Endothelial cell of umbilical vein (primary cell): ENCODE measurements around the gene TMEM74B. TPM values are rescaled to one million over a fixed set of nuclear protein-coding genes. Genes with fewer than 3 reads are reported as not detected.

Experiments
- BruUV-seq: library from RNA; stranded (reverse); fragments of 400-500 nt; replicated peaks from 2 replicates; lab custom pipeline; 2021; lab: Mats Ljungman, UMichigan
- CTCF ChIA-PET: fragments of 300-600, 350-600 bp; sonication (Branson Sonifier 250); formaldehyde crosslinking; loops from one replicate; lab custom pipeline; 2021; ENCODE audit warnings: antibody characterized with exemption, inconsistent platforms; lab: Charles Lee
- POLR2A ChIA-PET: fragments of 300-600, 350-600 bp; sonication (Branson Sonifier 250); formaldehyde crosslinking; loops from one replicate; lab custom pipeline; 2021; ENCODE audit warnings: antibody characterized with exemption, inconsistent platforms; lab: Charles Lee
- DNase-seq: peaks from one replicate; pipeline ENCODE4 v3.0.0-alpha.2; 2011; ENCODE audit warnings: low read depth, low spot score
- FAIRE-seq: peaks from 2 replicates; lab custom pipeline; 2011; peaks lifted over from hg19 to GRCh38; lab: Jason Lieb, UNC
- H2AFZ ChIP-seq: 2 replicates; pipeline ENCODE4 v1.6.0; 2012; ENCODE audit warnings: low read depth, low read length, control low read depth, inconsistent platforms
- H3K27ac ChIP-seq: 2 replicates; pipeline ENCODE4 v1.5.1; 2011; ENCODE audit warnings: low read depth, mild to moderate bottlenecking, control low read depth, low read length, moderate library complexity; ENCODE audit not compliant: insufficient read depth
- H3K27me3 ChIP-seq, 2 experiments: 2 replicates each; pipeline versions ENCODE4 v1.6.0 to v1.6.1; 2011; ENCODE audit warnings: low read length in 2 of 2, mixed read lengths in 1 of 2; ENCODE audit not compliant: control insufficient read depth in 2 of 2, insufficient read depth in 2 of 2
- H3K36me3 ChIP-seq, 2 experiments: 2 replicates in 1 of 2; 3 replicates in 1 of 2; pipeline ENCODE4 v1.5.1; 2011; ENCODE audit warnings: low read length in 2 of 2, mild to moderate bottlenecking in 1 of 2, moderate library complexity in 1 of 2; ENCODE audit not compliant: control insufficient read depth in 2 of 2, insufficient read depth in 2 of 2; ENCODE audit errors: extremely low read depth in 1 of 2
- H3K4me1 ChIP-seq: 3 replicates; pipeline ENCODE4 v1.5.1; 2011; ENCODE audit warnings: mild to moderate bottlenecking, low read length; ENCODE audit not compliant: control insufficient read depth, insufficient read depth; ENCODE audit errors: extremely low read depth
- H3K4me2 ChIP-seq: 2 replicates; pipeline ENCODE4 v1.6.1; 2011; ENCODE audit warnings: low read length, control low read depth, mixed read lengths; ENCODE audit not compliant: insufficient read depth
- H3K4me3 ChIP-seq, 3 experiments: fragments of 200-600 bp in 1 of 3; sonication (generic), shearing (Covaris generic) in 1 of 3; replicated peaks in 1 of 3; 2 replicates each; pipeline ENCODE4 v1.5.1; 2011 to 2016; ENCODE audit warnings: control low read depth in 3 of 3, low read length in 3 of 3, mild to moderate bottlenecking in 2 of 3, inconsistent platforms in 1 of 3, low read depth in 1 of 3, moderate library complexity in 1 of 3; ENCODE audit not compliant: insufficient read depth in 1 of 3
- H3K79me2 ChIP-seq: 2 replicates; pipeline ENCODE4 v1.6.0; 2012; ENCODE audit warnings: low read length, inconsistent platforms; ENCODE audit not compliant: control insufficient read depth, insufficient read depth
- H3K9ac ChIP-seq: replicated peaks from 2 replicates; pipeline ENCODE3; 2011; ENCODE audit warnings: low read length, control low read depth; ENCODE audit not compliant: insufficient read depth; ENCODE audit errors: extremely low read depth
- H3K9me1 ChIP-seq: replicated peaks from 3 replicates; pipeline ENCODE4 v1.6.0; 2011; ENCODE audit warnings: mild to moderate bottlenecking, low read length; ENCODE audit not compliant: control insufficient read depth, insufficient read depth; ENCODE audit errors: extremely low read depth
- H3K9me3 ChIP-seq: replicated peaks from 2 replicates; pipeline ENCODE4 v1.5.1; 2012; ENCODE audit warnings: low read length, inconsistent platforms; ENCODE audit not compliant: control insufficient read depth, insufficient read depth
- H4K20me1 ChIP-seq: replicated peaks from 2 replicates; pipeline ENCODE3; 2011; ENCODE audit warnings: mild to moderate bottlenecking, low read length; ENCODE audit not compliant: control insufficient read depth, insufficient read depth; ENCODE audit errors: extremely low read depth
- EZH2 ChIP-seq: IDR thresholded peaks from 2 replicates; pipeline ENCODE4 v1.6.1; 2012; ENCODE audit warnings: borderline replicate concordance, low read depth, mild to moderate bottlenecking, moderate library complexity, low read length, inconsistent platforms; ENCODE audit not compliant: severe bottlenecking
- FOS ChIP-seq: IDR thresholded peaks from 2 replicates; pipeline ENCODE4 v1.6.1; 2011; ENCODE audit warnings: mild to moderate bottlenecking, low read length, moderate library complexity, borderline replicate concordance; ENCODE audit not compliant: insufficient read depth
- GATA2 ChIP-seq: IDR thresholded peaks from 2 replicates; pipeline ENCODE4 v1.7.0; 2011; ENCODE audit warnings: low read depth, mild to moderate bottlenecking, moderate library complexity, mixed read lengths, low read length; ENCODE audit not compliant: insufficient read length, insufficient read depth
- JUN ChIP-seq: IDR thresholded peaks from 2 replicates; pipeline ENCODE4 v1.6.1; 2011; ENCODE audit warnings: borderline replicate concordance, low read depth; ENCODE audit not compliant: insufficient read length, insufficient read depth
- MYC ChIP-seq: IDR thresholded peaks from one replicate; pipeline ENCODE4 v1.6.1; 2011; ENCODE audit warnings: mild to moderate bottlenecking, low read depth, low read length
- POLR2A ChIP-seq: IDR thresholded peaks from 2 replicates; pipeline ENCODE4 v1.6.1; 2012; ENCODE audit warnings: low read depth, mild to moderate bottlenecking, control low read depth, low read length
- POLR2AphosphoS5 ChIP-seq: IDR thresholded peaks from 2 replicates; pipeline ENCODE4 v1.6.1; 2012; ENCODE audit warnings: low read depth, mild to moderate bottlenecking, control low read depth, low read length, moderate library complexity; ENCODE audit not compliant: insufficient read depth
- dilution Hi-C: fragments of 300-500 bp; cut with MboI; formaldehyde crosslinking; loops from one replicate; pipeline ENCODE4 v1.15.0; 2019; ENCODE audit warnings: low sequenced_read_pairs; ENCODE audit not compliant: extremely low pct_ligation_motif_present
- intact Hi-C: fragments of 100-400 bp; cut with micrococcal nuclease; formaldehyde crosslinking; loops from one replicate; pipeline ENCODE4 v1.10.0; 2022
- polyA plus RNA-seq, 4 experiments: library from polyadenylated mRNA; depleted of rRNA in 3 of 4; stranded (reverse) in 3 of 4; unstranded in 1 of 4; fragments of >200 nt; gene quantifications; 2 replicates each; pipeline versions ENCODE4 v1.2.1 to v1.2.3, GENCODE V29; 2011 to 2012; ENCODE audit warnings: missing spikeins in 1 of 4
- total RNA-seq: library from RNA; stranded (reverse); gene quantifications from 2 replicates; pipeline ENCODE4 v1.2.3, GENCODE V29; 2021
- TF ChIP-seq, protein P1 (sequence below), 2 donors: IDR thresholded peaks; 1 replicate in 1 of 2; 2 replicates in 1 of 2; pipeline ENCODE4 v1.5.1; 2011; ENCODE audit warnings: low read length in 2 of 2, mild to moderate bottlenecking in 2 of 2, moderate library complexity in 2 of 2, control low read depth in 1 of 2, inconsistent platforms in 1 of 2, low read depth in 1 of 2; ENCODE audit not compliant: insufficient read depth in 1 of 2; ENCODE audit errors: extremely low read depth in 1 of 2
- TF ChIP-seq, protein P2 (sequence below): IDR thresholded peaks from 2 replicates; pipeline ENCODE4 v1.6.1; 2011; ENCODE audit not compliant: insufficient read depth, insufficient read length

The TMEM74B gene
- total and polyA plus RNA-seq, 2 donors (not counting 3 experiments of a cell fraction or from before 2014, with no cell fraction given): 0.26 to 1.1 TPM

DNA sequence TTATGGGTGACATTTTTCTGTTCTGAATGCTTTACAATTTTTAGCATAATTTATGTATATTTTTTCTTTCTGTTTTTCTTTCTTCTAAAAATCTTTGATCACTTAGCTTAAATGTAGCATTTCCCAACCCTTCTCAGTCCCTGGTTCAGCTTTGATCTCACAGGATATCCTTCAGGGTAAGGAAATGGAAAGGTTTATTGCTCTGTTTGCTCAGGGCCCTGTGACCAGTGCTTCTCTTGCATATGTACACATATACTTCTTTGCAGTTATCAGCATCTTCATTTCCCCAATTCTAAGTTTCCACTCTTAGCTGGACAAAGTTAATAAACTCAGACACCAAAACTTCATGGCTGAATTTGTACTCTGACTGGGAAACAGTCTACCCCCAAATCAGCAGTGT lies 30.6 kb downstream of the TMEM74B start:
- BruUV-seq: no TSS peak
- no peak for TF ChIP-seq GATA2
- no peak for TF ChIP-seq MYC
- TF ChIP-seq FOS: no peak
- TF ChIP-seq POLR2A: no peak
- no peak for TF ChIP-seq JUN
- TF ChIP-seq, protein P1, sequence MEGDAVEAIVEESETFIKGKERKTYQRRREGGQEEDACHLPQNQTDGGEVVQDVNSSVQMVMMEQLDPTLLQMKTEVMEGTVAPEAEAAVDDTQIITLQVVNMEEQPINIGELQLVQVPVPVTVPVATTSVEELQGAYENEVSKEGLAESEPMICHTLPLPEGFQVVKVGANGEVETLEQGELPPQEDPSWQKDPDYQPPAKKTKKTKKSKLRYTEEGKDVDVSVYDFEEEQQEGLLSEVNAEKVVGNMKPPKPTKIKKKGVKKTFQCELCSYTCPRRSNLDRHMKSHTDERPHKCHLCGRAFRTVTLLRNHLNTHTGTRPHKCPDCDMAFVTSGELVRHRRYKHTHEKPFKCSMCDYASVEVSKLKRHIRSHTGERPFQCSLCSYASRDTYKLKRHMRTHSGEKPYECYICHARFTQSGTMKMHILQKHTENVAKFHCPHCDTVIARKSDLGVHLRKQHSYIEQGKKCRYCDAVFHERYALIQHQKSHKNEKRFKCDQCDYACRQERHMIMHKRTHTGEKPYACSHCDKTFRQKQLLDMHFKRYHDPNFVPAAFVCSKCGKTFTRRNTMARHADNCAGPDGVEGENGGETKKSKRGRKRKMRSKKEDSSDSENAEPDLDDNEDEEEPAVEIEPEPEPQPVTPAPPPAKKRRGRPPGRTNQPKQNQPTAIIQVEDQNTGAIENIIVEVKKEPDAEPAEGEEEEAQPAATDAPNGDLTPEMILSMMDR (IDR thresholded peaks at IDR 0.05; ENCODE audit: extremely low read depth in 1 of 2, insufficient read depth in 1 of 2, low read depth in 1 of 2, low read length in 2 of 2): no peak
- TF ChIP-seq POLR2AphosphoS5: no peak
- no peak for TF ChIP-seq EZH2
- TF ChIP-seq, protein P2, sequence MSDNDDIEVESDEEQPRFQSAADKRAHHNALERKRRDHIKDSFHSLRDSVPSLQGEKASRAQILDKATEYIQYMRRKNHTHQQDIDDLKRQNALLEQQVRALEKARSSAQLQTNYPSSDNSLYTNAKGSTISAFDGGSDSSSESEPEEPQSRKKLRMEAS: no peak
- POLR2A ChIA-PET: no interaction called here

More for the DNA sequence above, 30.6 kb downstream of the TMEM74B start:
- Histone ChIP-seq H3K4me3 (no peak overlapping the region), H2AFZ (no peak overlapping the region), H3K79me2 (no peaks in the 10 kb centered on the region), H4K20me1 (no peaks in the 10 kb centered on the region), H3K27me3 (no peaks in the 10 kb centered on the region), H3K27ac (no peak overlapping the region), H3K9ac (no peak overlapping the region), H3K4me2 (no peak overlapping the region), H3K36me3 (peaks cover 0 to 5% of the 10 kb centered on the region in 2 experiments), H3K9me3 (no peaks in the 10 kb centered on the region), H3K4me1 (no peaks in the 10 kb centered on the region), H3K9me1 (no peaks in the 10 kb centered on the region)
- CTCF ChIA-PET: interaction anchor here (1.2 kb wide), 1 partner anchor 9 kb away, joined by 3 read pairs; no protein-coding TSS in a partner anchor
- DNase-seq: no peak
- dilution Hi-C loops: no loop called here
- intact Hi-C loops: no loop called here
- no peak for FAIRE-seq
